Neural progenitor cell (in vitro differentiated cells): ENCODE data around the gene ANGPTL7. TPM values are rescaled to one million over a fixed set of nuclear protein-coding genes. Genes with fewer than 3 reads are reported as not detected.

Source experiments
- DNase-seq: peaks from one replicate; pipeline ENCODE4 v3.0.0-alpha.2; 2016; ENCODE audit warnings: low spot score
- H2AFZ ChIP-seq: fragments of 200-600 bp; sonication (generic); replicated peaks from 2 replicates; pipeline ENCODE4 v1.6.1; 2016; ENCODE audit warnings: antibody characterized with exemption
- H3F3A ChIP-seq: fragments of 200-600 bp; sonication (generic); 2 replicates; pipeline ENCODE4 v1.6.1; 2016; ENCODE audit warnings: antibody characterized with exemption, low read depth
- H3K27ac ChIP-seq: fragments of 200-600 bp; sonication (generic); 2 replicates; pipeline ENCODE4 v1.5.1; 2016; ENCODE audit warnings: mild to moderate bottlenecking
- H3K27me3 ChIP-seq: fragments of 200-600 bp; sonication (generic); 2 replicates; pipeline ENCODE4 v1.6.1; 2016; ENCODE audit warnings: mild to moderate bottlenecking, moderate library complexity
- H3K36me3 ChIP-seq: fragments of 200-600 bp; sonication (generic); 2 replicates; pipeline ENCODE4 v1.5.1; 2016
- H3K4me1 ChIP-seq: fragments of 200-600 bp; sonication (generic); 2 replicates; pipeline ENCODE4 v1.6.1; 2016; ENCODE audit warnings: mixed run types
- H3K4me2 ChIP-seq: fragments of 200-600 bp; sonication (generic); 2 replicates; pipeline ENCODE4 v1.6.1; 2016
- H3K4me3 ChIP-seq: fragments of 200-600 bp; sonication (generic); 2 replicates; pipeline ENCODE4 v1.5.1; 2016
- H3K79me2 ChIP-seq: fragments of 200-600 bp; sonication (generic); 2 replicates; pipeline ENCODE4 v1.6.1; 2016; ENCODE audit warnings: low read depth
- H3K9ac ChIP-seq: fragments of 200-600 bp; sonication (generic); 2 replicates; pipeline ENCODE4 v1.6.1; 2016
- H3K9me3 ChIP-seq: fragments of 200-600 bp; sonication (generic); 2 replicates; pipeline ENCODE4 v1.5.1; 2016; ENCODE audit warnings: low read depth
- H4K20me1 ChIP-seq: fragments of 200-600 bp; sonication (generic); 2 replicates; pipeline ENCODE4 v1.6.1; 2016; ENCODE audit warnings: low read depth
- H3K27ac Mint-ChIP-seq: 3 replicates; pipeline ENCODE4 v1.8.0; 2021; ENCODE audit warnings: mixed read lengths
- H3K27me3 Mint-ChIP-seq: 2 replicates; pipeline ENCODE4 v1.8.0; 2022; ENCODE audit warnings: low read depth, mild to moderate bottlenecking, inconsistent platforms, moderate library complexity, mixed read lengths; ENCODE audit not compliant: insufficient read depth
- H3K36me3 Mint-ChIP-seq: 3 replicates; pipeline ENCODE4 v1.8.0; 2021; ENCODE audit warnings: mixed read lengths
- H3K4me1 Mint-ChIP-seq: 3 replicates; pipeline ENCODE4 v1.8.0; 2021; ENCODE audit warnings: mixed read lengths
- H3K4me3 Mint-ChIP-seq: 3 replicates; pipeline ENCODE4 v1.8.0; 2021; ENCODE audit warnings: mild to moderate bottlenecking, moderate library complexity, mixed read lengths
- H3K9me3 Mint-ChIP-seq: 3 replicates; pipeline ENCODE4 v1.8.0; 2020; ENCODE audit warnings: mixed read lengths
- CTCF ChIP-seq: fragments of 200-600 bp; sonication (generic); IDR thresholded peaks from 2 replicates; pipeline ENCODE4 v1.5.1; 2017; ENCODE audit warnings: antibody characterized with exemption, mild to moderate bottlenecking
- EZH2 ChIP-seq: fragments of 200-600 bp; sonication (generic); IDR thresholded peaks from 2 replicates; pipeline ENCODE4 v1.6.1; 2017; ENCODE audit warnings: antibody characterized with exemption, mild to moderate bottlenecking, moderate library complexity
- EZH2phosphoT487 ChIP-seq: fragments of 200-600 bp; sonication (generic); IDR thresholded peaks from 2 replicates; pipeline ENCODE4 v1.6.1; 2017; ENCODE audit warnings: antibody characterized with exemption
- total RNA-seq: library from RNA; depleted of rRNA; stranded (reverse); fragments of >200 nt; gene quantifications from 2 replicates; pipeline ENCODE4 v1.2.3, GENCODE V29; 2015; ENCODE audit warnings: low replicate concordance

The ANGPTL7 gene
- total RNA-seq, 1 donor from 2014 or later, result not detected

GRCh38 chr1:11182884-11183283, 6.3 kb upstream of the ANGPTL7 start:
- H4K20me1 ChIP-seq, result peaks cover 16% of the 10 kb centered on the region
- TF ChIP-seq EZH2 (no peak), CTCF (no peak), EZH2phosphoT487 (no peak)
- peaks cover 8% of the 10 kb centered on the region for H3K36me3 Mint-ChIP-seq
- H3K36me3 ChIP-seq, result peaks cover 5% of the 10 kb centered on the region
- H3K4me2 ChIP-seq, result no peak overlapping the region
- H3K27me3 ChIP-seq, result no peaks in the 10 kb centered on the region
- peaks cover 12% of the 10 kb centered on the region for H3F3A ChIP-seq
- no peak for DNase-seq
- H2AFZ ChIP-seq, result no peak overlapping the region
- H3K4me3 ChIP-seq, result no peak overlapping the region
- H3K9me3 Mint-ChIP-seq, result no peaks in the 10 kb centered on the region
- H3K27me3 Mint-ChIP-seq, result peaks cover 7% of the 10 kb centered on the region
- no peaks in the 10 kb centered on the region for H3K4me1 Mint-ChIP-seq
- H3K9ac ChIP-seq, result no peak overlapping the region
- no peaks in the 10 kb centered on the region for H3K9me3 ChIP-seq
- H3K27ac Mint-ChIP-seq, result no peak overlapping the region
- no peak overlapping the region for H3K4me3 Mint-ChIP-seq
- no peak overlapping the region for H3K27ac ChIP-seq
- H3K79me2 ChIP-seq, result no peaks in the 10 kb centered on the region
- H3K4me1 ChIP-seq, result peaks cover 19% of the 10 kb centered on the region

- H3K9me3 Mint-ChIP-seq, result no peaks in the 10 kb centered on the region
- Histone ChIP-seq H3F3A (peaks cover 10% of the 10 kb centered on the region), H3K27ac (no peak overlapping the region), H3K9me3 (no peaks in the 10 kb centered on the region), H3K9ac (no peak overlapping the region), H3K4me1 (peaks cover 11% of the 10 kb centered on the region), H3K27me3 (no peaks in the 10 kb centered on the region), H3K36me3 (peaks cover 5% of the 10 kb centered on the region), H2AFZ (no peak overlapping the region), H3K4me2 (no peak overlapping the region), H4K20me1 (peaks cover 25% of the 10 kb centered on the region), H3K79me2 (peaks cover 9% of the 10 kb centered on the region), H3K4me3 (no peak overlapping the region)
- peaks cover 6% of the 10 kb centered on the region for H3K36me3 Mint-ChIP-seq
- TF ChIP-seq EZH2 (no peak), EZH2phosphoT487 (no peak), CTCF (no peak)
- H3K4me3 Mint-ChIP-seq, result no peak overlapping the region
- H3K27ac Mint-ChIP-seq, result no peak overlapping the region
- no peak for DNase-seq
- H3K27me3 Mint-ChIP-seq, result peaks cover 2% of the 10 kb centered on the region
- peaks cover 3% of the 10 kb centered on the region for H3K4me1 Mint-ChIP-seq
These were observed 4.2 kb upstream of the ANGPTL7 start for GRCh38 chr1:11184973-11185372.

- Histone ChIP-seq H3K79me2 (peaks cover 9% of the 10 kb centered on the region), H3K9ac (no peak overlapping the region), H3K4me2 (no peak overlapping the region), H4K20me1 (peaks cover 25% of the 10 kb centered on the region), H2AFZ (no peak overlapping the region), H3K36me3 (peaks cover 5% of the 10 kb centered on the region), H3K4me3 (no peak overlapping the region), H3K9me3 (no peaks in the 10 kb centered on the region), H3K4me1 (peaks cover 11% of the 10 kb centered on the region), H3K27ac (no peak overlapping the region), H3F3A (peaks cover 10% of the 10 kb centered on the region), H3K27me3 (no peaks in the 10 kb centered on the region)
- no peak for TF ChIP-seq EZH2
- TF ChIP-seq EZH2phosphoT487, result no peak
- TF ChIP-seq CTCF, result no peak
- H3K27me3 Mint-ChIP-seq, result peaks cover 2% of the 10 kb centered on the region
- no peak overlapping the region for H3K27ac Mint-ChIP-seq
- H3K36me3 Mint-ChIP-seq, result peaks cover 11% of the 10 kb centered on the region
- no peak overlapping the region for H3K4me3 Mint-ChIP-seq
- H3K4me1 Mint-ChIP-seq, result peaks cover 3% of the 10 kb centered on the region
- H3K9me3 Mint-ChIP-seq, result no peaks in the 10 kb centered on the region
- no peak for DNase-seq
These were observed 2.2 kb upstream of the ANGPTL7 start for GRCh38 chr1:11187000-11187399.
